GM10847 (cell line): ENCODE data around the gene SYT15.
"Not testable (repeated sequence)": the region's sequence is repeated elsewhere in the genome, so short reads cannot be mapped to it uniquely, and the experiment has no call there.

ENCODE experiments used
- POLR2A ChIP-seq: IDR thresholded peaks from 2 replicates; pipeline ENCODE4 v1.6.1; 2011; ENCODE audit not compliant: insufficient read length; ENCODE audit errors: extremely low read depth

The SYT15 gene

GRCh38 chr10:46578474-46579178 lies at the start of gene SYT15:
TSS of gene SYT15 (plus strand) at chr10:46579128. CDS start at chr10:46579169, 41 bp downstream.
- TF ChIP-seq POLR2A, result not testable (repeated sequence)

DNA sequence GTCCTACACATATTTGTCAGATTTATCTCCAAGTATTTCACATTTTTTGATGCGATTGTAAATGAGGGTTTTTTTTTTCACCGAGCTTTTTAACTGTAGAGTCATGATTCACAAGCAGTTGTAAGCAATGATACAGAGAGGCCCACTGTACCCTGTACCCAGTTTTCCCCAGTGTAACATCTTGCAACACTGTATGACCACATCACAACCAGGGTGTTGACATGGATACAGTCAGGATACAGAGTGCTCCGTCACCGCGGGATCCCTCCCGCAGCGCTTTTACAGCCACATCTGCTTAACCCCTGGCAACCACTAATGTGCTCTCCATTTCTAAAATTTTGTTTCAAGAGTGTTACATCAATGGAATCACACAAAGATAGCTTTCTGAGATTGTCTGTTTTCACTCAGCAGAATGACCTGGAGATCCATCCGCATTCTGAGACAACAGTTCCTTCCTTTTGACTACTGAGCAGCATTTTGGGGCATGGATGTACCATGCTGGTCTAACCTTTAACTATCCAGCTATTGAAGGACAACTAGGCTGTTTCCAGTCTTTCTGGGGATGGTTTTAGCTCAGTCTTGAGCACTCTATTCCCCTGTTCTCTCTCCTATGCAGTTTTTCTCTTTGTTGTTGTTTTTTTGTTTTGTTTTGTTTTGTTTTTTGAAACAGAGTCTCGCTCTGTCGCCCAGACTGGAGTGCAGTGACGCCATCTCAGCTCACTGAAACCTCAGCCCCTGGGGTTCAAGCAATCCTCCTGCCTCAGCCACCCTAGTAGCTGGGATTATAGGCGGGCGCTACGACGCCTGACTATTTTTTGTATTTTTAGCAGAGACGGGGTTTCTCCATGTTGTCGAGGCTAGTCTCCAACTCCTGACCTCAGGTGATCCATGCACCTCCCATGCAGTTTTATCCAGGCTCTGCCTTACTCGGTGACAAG lies 48.4 kb upstream of the SYT15 start:
- TF ChIP-seq POLR2A, result no peak

DNA sequence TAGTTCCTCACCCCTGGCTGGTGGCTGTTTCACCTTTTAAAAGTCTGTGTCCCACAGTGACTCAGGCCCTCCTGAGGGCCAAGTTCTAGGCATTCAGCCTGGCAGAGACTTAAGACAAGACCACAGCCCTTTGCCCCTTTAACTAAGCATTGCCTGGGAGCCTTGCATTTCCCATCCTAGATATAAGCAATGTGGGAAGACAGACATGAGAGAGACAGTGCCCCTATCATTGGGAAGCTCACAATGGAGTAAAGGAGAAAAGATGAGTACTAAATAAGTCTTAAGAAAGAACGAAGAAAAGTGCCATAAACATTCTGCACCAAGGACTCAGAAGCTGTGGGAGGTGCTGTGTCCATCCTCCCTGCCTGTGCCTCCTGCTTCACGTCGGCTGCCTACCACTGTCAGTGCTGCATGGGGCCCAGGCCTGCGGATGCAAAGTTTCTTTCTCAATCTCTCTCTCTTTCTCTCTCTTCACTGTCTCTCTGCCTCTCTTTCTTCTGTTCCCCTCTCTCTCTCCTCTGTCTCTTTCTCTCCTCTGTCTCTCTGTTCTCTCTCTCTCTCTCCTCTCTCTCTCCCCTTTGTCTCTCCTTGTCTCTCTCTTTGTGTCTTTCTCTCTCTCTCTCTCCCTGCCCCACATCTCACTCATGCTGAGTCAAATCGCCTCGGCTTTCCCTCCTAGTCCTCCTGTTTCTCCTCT lies 44.0 kb upstream of the SYT15 start:
- TF ChIP-seq POLR2A, result no peak

- TF ChIP-seq POLR2A, result no peak
Observed at GRCh38 chr10:46536171-46536570, 42.8 kb upstream of the SYT15 start.

DNA sequence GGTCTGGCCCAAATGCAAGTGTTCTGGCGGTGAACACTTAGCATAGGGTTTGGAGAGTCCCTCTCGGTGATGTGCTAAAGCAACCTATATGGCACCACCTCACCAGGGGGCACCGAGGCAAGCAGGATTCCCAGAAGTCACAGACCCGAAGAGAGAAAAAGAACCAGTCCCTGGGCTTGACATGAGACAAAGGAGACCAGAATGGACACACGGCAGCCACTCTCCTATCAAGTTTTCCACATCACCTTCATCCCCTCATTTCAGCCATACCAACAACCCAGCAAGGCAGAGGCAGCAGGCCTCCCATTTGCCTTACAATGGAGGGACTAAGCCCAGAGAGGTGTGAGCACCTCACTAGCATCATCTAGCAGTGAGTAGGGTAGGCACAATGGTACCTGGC lies 42.1 kb upstream of the SYT15 start:
- TF ChIP-seq POLR2A, result no peak

GRCh38 chr10:46537309-46537708 lies 41.6 kb upstream of the SYT15 start:
- TF ChIP-seq POLR2A, result no peak

DNA sequence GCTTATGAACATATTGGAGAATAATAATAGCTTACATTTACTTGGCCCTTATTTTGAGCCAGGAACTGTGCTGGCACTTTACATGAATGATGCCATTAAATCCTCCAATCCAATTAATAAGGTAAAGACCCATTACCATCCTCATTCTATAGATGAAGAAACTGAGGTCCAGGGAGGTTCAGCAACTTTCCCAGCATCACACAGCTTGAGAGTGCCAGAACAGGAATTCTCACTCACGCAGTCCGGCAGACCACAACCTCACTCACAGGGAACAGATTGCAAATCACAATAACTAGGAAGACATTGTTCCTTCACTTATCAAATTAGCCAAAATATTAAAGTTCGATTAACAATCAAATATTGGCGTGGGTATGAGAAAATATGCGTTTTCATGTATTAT lies 40.8 kb upstream of the SYT15 start:
- TF ChIP-seq POLR2A, result no peak

DNA sequence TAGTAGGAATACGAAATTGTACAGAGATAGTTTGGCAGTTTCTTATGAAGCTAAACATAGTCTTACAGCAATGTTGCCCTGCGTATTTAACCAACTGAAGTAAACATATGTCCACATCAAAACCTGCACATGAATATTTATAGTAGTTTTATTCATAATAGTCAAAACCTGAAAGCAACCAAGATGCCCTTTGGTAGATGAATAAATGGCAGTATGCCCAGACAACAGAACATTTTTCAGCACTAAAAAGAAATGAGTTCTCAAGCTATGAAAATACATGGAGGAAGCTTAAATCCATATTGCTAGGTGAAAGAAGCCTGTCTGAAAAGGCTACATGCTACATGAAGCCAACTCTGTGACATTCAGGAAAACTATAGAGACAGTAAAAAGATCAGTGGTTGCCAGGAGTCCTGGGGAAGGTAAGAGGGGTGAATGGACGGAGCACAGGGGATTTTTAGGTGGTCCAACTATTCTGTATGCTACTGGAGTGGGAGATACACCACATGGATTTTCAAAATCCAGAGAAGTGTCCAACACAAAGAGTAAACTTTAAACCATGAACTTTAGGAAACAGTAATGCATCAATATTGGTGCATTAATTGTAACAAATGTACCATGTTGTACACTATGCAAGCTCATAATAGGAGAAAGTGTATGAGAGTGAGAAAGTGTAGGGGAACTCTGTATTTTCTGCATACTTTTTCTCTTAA lies 40.1 kb upstream of the SYT15 start:
- TF ChIP-seq POLR2A, result no peak

- TF ChIP-seq POLR2A, result no peak
Observed at GRCh38 chr10:46539596-46540411, 39.1 kb upstream of the SYT15 start.

- TF ChIP-seq POLR2A, result no peak
Observed at GRCh38 chr10:46540412-46541016, 38.4 kb upstream of the SYT15 start.

DNA sequence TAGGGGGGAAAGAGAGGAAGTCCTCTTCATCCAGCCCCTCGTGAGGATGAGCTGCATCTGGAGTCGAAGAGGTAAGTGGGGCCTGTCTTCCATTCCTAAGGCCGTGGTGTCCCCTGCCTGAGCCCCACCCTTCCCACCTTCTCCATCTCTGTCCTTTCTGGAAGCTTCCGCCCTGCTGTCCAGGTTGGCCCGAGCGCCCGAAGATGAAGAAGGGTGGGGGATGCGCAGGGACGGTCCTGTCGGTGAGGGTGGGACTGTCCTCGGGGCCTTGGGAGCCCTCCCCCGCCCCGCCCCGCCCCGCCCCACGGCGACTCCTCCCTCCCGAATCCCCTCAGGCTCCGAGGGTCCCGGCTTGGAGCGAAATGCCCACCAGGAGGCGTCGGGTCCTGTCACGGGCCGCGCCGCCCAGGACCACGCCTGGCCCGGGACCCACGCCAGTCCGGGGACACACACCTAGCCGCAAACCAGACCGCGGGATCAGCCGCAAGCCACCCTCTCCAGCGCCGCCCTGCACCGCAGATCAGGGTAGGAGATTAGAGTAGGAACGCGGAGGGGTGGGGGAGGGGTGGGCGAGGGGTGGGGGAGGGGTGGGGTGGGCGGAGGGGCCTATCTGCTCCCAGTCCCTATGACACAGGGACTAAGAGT lies 37.8 kb upstream of the SYT15 start:
- no peak for TF ChIP-seq POLR2A

GRCh38 chr10:46541735-46542566 lies 37.0 kb upstream of the SYT15 start:
- TF ChIP-seq POLR2A, result no peak
